Thoracic aorta (tissue), 2 donors: ENCODE measurements around the gene KLHL2. TPM values are rescaled to one million over a fixed set of nuclear protein-coding genes. Genes with fewer than 3 reads are reported as not detected.
A peak's percentile ranks its signal among the peaks of the same experiment; 100 is the strongest.

ENCODE experiments used
- ATAC-seq: fragments of 150-250 bp; one replicate; pipeline ENCODE4 v1.8.0; 2017; ENCODE audit warnings: low read depth; ENCODE audit not compliant: insufficient number of reproducible peaks, low FRiP score
- DNase-seq: peaks from one replicate; pipeline ENCODE4 v3.0.0-alpha.2; 2020; ENCODE audit warnings: low spot score
- H3K27ac ChIP-seq, 2 donors: fragments of 200-600 bp; sonication (generic); 1 replicate in 1 of 2; 2 replicates in 1 of 2; pipeline ENCODE4 v1.5.1; 2016; ENCODE audit warnings: mild to moderate bottlenecking in 2 of 2, moderate library complexity in 2 of 2
- H3K27me3 ChIP-seq: fragments of 200-600 bp; sonication (generic); replicated peaks from 2 replicates; pipeline ENCODE4 v1.6.0; 2016; ENCODE audit warnings: mild to moderate bottlenecking; ENCODE audit not compliant: insufficient read depth
- H3K36me3 ChIP-seq: fragments of 200-600 bp; sonication (generic); one replicate; pipeline ENCODE4 v1.5.1; 2016
- H3K4me1 ChIP-seq, 2 donors: fragments of 200-600 bp; sonication (generic); 1 replicate in 1 of 2; 2 replicates in 1 of 2; pipeline versions ENCODE4 v1.5.1 to v1.6.0; 2016; ENCODE audit warnings: low read depth in 2 of 2, mild to moderate bottlenecking in 1 of 2; ENCODE audit not compliant: control insufficient read depth in 1 of 2
- H3K4me3 ChIP-seq: fragments of 200-600 bp; sonication (generic); 2 replicates; pipeline ENCODE4 v1.5.1; 2016; ENCODE audit warnings: mild to moderate bottlenecking
- H3K9me3 ChIP-seq: fragments of 200-600 bp; sonication (generic); 2 replicates; pipeline ENCODE4 v1.5.1; 2016
- total RNA-seq, 2 donors: library from RNA; depleted of rRNA; stranded (reverse); fragments of >200 nt; gene quantifications; one replicate each; pipeline versions ENCODE4 v1.1.0 to v1.2.3, GENCODE V29; 2016
- TF ChIP-seq, protein P1 (sequence below): fragments of 200-600 bp; sonication (generic); IDR thresholded peaks from one replicate; pipeline ENCODE4 v1.5.1; 2019; ENCODE audit warnings: antibody characterized with exemption

KLHL2 gene
- total RNA-seq, 2 donors from 2014 or later: 13.5 to 48.2 TPM

DNA sequence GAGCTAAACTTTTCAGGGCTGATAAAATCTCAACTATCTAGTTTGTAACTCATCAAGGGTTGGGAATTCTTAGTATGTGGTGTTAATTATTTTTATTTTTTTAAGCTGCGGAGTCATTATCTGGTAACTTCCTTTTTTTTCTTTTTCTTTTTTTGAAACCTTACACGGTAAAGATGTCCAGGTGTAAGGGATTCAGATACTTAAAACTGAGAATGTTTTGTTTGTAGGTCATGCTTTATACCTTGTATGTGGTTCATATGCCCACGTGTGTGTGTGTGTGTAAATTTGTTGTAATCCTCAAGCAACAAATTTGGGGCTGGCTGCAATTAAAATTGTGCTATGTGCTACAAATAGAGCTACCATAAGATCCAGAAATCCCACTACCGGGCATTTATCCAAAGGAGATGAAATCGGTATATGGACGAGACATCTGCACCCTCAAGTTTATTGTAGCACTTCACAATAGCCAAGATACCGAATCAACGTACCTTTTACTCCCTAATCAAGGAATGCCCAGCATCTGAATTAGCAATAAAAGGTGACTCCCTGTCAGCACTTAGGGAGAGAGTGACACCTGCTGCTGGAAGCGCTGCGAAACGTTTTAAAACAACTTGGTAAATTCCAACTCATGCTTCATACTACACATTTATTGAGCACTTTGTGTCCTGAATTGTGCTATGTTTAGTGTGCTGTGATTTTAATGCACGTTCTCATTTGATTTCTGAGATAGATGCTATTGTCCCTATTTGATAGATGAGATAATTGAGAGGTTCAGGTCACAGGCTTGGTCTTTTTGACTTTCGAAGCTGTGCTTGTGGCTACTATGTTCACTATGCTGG lies 136.2 kb downstream of the KLHL2 start:
- ATAC-seq: no peak
- H3K4me3 ChIP-seq: no peak overlapping the region
- TF ChIP-seq, protein P1, sequence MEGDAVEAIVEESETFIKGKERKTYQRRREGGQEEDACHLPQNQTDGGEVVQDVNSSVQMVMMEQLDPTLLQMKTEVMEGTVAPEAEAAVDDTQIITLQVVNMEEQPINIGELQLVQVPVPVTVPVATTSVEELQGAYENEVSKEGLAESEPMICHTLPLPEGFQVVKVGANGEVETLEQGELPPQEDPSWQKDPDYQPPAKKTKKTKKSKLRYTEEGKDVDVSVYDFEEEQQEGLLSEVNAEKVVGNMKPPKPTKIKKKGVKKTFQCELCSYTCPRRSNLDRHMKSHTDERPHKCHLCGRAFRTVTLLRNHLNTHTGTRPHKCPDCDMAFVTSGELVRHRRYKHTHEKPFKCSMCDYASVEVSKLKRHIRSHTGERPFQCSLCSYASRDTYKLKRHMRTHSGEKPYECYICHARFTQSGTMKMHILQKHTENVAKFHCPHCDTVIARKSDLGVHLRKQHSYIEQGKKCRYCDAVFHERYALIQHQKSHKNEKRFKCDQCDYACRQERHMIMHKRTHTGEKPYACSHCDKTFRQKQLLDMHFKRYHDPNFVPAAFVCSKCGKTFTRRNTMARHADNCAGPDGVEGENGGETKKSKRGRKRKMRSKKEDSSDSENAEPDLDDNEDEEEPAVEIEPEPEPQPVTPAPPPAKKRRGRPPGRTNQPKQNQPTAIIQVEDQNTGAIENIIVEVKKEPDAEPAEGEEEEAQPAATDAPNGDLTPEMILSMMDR: peak; percentile 15
- no peak overlapping the region for H3K27ac ChIP-seq
- no peaks in the 10 kb centered on the region for H3K9me3 ChIP-seq
- H3K27me3 ChIP-seq: no peaks in the 10 kb centered on the region
- peaks cover 2% of the 10 kb centered on the region for H3K36me3 ChIP-seq
- DNase-seq: no peak
- H3K4me1 ChIP-seq: no peaks in the 10 kb centered on the region

DNA sequence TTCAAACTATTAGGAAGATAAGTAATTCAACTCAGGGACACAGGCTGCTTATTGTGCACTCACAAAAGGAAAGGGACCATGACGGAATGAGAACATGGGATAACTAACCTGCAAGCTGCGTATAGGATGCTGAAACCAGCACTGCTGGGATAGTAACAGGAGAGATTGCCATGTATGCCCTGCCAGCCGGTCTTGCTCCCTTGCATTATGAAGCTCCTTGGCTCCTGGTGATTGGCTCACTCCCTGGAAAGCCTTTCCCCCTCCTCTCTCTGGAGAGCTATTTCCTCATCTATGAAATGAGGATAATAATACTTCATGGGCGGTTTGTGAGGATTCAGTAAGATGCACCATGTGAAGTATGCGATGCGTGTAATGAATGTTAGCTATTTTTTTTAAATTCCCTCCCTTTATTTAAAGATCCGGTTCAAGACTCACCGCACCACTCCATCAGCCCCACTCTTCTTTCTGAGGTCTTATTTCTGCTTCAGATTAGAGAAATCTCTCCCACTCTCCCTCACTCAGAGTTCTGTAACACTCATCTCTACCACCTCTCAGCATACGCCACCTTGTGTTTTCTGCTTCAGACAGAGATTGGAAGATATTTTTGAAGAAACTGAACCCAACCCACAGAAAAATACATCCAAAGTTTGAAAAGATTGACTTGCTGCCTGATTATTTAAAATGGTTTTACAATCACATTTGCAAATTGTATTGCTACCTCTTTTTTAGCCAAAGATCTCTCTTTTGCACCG lies 138.5 kb downstream of the KLHL2 start:
- ATAC-seq: no peak
- no peak for DNase-seq
- TF ChIP-seq, protein P1: peak; percentile 19

DNA sequence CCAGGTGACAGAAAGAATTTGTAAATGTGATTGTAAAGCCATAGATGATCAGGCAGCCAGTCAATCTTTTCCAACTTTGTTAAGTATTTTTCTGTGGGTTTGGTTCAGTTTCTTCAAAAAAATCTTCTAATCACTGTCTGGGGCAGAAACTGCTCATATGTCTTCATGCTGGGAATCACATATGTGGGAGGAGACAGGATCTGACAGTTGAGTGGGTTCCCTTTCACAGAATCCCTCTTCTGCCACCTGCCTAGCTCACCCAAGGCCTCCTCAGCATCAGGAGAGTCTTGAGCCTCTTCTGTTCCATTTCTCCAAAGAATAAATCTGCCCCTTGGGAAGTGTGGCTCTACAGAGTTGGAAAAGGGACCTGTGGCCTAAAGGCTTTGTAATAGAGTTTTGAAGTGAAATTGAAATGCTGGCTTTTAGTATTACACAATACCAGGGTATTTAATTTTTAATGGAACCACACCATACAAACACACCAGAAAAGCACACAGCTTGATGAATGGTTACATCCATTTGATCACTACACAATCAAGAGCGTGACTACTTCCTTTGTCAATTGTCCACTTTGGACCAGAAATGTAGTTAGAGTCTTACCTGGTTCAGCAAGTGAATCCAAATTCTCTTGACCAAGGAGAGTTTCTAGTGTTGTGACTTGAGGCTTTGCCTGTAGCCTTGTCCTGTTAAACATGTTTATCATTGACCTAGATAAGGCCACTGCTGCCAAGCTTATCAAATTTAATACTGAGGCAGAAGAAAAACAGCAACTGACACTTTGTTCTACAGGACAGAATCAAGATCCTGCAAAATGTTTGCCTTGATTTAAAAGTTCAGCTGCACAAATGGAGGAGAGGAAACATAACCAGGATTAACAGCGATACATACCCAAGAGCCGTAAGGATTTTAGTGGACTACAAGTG lies 140.5 kb downstream of the KLHL2 start:
- no peak overlapping the region for H3K27ac ChIP-seq
- H3K4me1 ChIP-seq: no peaks in the 10 kb centered on the region
- TF ChIP-seq, protein P1: no peak
- no peaks in the 10 kb centered on the region for H3K36me3 ChIP-seq
- no peaks in the 10 kb centered on the region for H3K9me3 ChIP-seq
- H3K27me3 ChIP-seq: no peaks in the 10 kb centered on the region
- no peak overlapping the region for H3K4me3 ChIP-seq
- ATAC-seq (no peak), DNase-seq (no peak)

More for the DNA sequence above, 138.5 kb downstream of the KLHL2 start:
- H3K27me3 ChIP-seq: no peaks in the 10 kb centered on the region
- peaks cover 2% of the 10 kb centered on the region for H3K36me3 ChIP-seq
- no peak overlapping the region for H3K27ac ChIP-seq
- no peaks in the 10 kb centered on the region for H3K9me3 ChIP-seq
- no peak overlapping the region for H3K4me3 ChIP-seq
- no peaks in the 10 kb centered on the region for H3K4me1 ChIP-seq

DNA sequence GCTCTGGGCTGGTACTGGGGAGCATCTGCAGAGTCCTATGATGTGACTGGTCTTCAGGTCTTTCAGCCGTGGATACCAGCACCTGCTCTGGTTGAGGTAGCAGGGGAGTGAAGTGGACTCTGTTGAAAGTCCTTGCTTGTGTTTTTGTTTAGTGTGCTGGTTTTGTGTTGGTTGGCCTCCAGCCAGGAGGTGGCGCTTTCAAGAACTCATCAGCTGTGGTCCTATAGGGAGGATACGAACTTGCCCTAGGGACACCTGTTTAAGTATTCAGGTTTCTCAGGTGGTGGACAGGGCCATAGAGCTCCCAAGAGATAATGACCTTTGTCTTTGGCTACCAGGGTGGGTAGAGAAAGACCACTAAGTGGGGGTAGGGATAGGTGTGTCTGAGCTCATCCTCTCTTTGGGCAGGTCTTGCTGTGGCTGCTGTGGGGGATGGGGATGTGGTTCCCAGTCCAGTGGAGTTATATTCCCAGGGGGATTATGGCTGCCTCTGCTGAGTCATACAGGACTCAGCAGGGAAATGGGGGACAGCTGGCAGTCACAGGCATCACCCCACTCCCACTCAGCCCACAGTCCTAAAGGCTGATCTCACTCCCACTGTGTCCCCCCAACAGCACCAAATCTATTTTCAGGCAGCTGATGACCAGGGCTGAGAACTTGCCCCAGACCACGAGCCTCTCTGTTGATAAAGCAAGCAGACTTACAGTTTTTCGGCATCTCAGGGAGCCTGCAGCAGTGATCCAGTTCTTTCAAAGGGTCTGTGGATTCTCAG lies 144.2 kb downstream of the KLHL2 start:
- no peak overlapping the region for H3K4me3 ChIP-seq
- no peak for ATAC-seq
- TF ChIP-seq, protein P1: no peak
- H3K4me1 ChIP-seq: peaks cover 0 to 5% of the 10 kb centered on the region in 2 donors
- H3K9me3 ChIP-seq: no peaks in the 10 kb centered on the region
- H3K36me3 ChIP-seq: no peaks in the 10 kb centered on the region
- no peak overlapping the region for H3K27ac ChIP-seq
- no peaks in the 10 kb centered on the region for H3K27me3 ChIP-seq
- no peak for DNase-seq
